D721Med (cell line): ENCODE data around the gene EZH1.

Source experiments
- DNase-seq: peaks from one replicate; pipeline ENCODE4 v3.0.0; 2011; ENCODE audit warnings: low spot score; ENCODE audit not compliant: insufficient read length
- FAIRE-seq: peaks from 2 replicates; lab custom pipeline; 2011; peaks lifted over from hg19 to GRCh38; lab: Jason Lieb, UNC
- TF ChIP-seq, protein P1 (sequence below): IDR thresholded peaks from 2 replicates; pipeline ENCODE4 v1.5.1; 2012; ENCODE audit warnings: mild to moderate bottlenecking, control low read depth; ENCODE audit not compliant: insufficient read depth; ENCODE audit errors: missing control alignments

The EZH1 gene

DNA sequence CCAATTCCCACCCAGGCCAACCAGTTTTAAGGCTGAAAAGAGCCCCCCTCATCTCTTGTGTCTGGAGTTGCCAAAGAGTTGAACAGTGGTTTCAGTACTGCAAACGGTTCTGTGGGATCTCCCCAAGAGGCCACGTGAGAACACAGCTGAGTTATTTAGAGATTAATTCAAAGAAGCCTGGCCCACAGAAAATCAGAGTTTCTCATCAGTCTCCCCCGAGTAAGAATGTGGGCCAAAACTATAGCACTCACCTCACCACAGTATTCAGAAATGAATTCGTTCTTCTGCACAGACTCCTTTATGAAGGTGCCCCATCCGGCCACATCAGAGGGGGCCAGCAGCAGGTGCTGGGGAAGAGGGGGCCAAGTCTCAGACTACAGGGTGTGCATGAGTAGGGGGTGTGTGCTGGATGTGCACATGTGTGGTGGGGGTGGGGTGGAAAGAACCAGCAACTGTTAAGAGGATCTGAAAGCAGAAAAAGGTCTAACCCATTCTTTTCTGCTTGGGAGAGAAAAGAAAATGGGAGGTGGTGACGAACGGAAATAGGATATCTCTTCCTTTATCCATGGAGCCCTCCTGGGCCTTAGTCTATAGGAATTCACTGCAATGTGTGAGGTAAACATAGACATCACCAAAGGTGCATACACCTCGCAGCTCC is 39.9 kb downstream of the EZH1 start:
- DNase-seq: no peak
- no peak for FAIRE-seq

DNA sequence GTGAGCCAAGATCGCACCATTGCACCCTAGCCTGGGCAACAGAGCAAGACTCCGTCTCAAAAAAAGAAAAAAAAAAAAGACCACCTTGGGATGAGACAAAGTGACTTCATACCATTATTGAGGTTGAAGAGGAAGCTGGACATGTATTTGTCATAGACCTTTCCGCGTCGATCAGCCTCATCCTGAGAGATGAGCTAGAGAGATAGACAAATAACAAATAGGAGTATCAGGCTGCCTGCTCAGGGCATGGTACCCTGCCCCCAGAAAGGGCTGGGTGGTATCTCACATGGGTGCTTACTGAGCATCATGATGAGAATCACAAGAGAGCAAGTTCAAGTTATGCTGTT is 40.4 kb downstream of the EZH1 start:
- TF ChIP-seq, protein P1, sequence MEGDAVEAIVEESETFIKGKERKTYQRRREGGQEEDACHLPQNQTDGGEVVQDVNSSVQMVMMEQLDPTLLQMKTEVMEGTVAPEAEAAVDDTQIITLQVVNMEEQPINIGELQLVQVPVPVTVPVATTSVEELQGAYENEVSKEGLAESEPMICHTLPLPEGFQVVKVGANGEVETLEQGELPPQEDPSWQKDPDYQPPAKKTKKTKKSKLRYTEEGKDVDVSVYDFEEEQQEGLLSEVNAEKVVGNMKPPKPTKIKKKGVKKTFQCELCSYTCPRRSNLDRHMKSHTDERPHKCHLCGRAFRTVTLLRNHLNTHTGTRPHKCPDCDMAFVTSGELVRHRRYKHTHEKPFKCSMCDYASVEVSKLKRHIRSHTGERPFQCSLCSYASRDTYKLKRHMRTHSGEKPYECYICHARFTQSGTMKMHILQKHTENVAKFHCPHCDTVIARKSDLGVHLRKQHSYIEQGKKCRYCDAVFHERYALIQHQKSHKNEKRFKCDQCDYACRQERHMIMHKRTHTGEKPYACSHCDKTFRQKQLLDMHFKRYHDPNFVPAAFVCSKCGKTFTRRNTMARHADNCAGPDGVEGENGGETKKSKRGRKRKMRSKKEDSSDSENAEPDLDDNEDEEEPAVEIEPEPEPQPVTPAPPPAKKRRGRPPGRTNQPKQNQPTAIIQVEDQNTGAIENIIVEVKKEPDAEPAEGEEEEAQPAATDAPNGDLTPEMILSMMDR: no peak
- no peak for FAIRE-seq
- no peak for DNase-seq

More for the DNA sequence above, 39.9 kb downstream of the EZH1 start:
- TF ChIP-seq, protein P1: no peak

DNA sequence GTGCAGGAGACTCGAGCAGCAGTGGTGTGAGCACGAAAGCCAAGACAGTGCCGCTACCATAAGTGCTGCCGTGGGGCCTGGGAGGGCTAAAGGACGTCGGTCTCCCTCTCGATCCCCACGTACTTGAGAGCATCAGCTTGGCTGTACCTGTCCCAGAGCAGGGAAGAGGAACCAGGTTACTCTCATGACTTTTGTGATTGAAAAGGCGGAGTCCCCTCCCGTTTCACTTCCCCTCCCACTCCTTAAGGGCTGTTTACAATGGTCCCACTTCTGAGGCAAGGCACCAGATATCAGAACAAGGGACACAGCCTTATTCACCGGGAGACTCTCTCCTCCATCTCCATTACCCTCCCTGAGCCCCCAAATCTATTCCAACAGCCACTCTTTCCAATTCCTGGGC is 42.4 kb downstream of the EZH1 start:
- DNase-seq: no peak
- FAIRE-seq: no peak
- TF ChIP-seq, protein P1: no peak

- FAIRE-seq: no peak
- TF ChIP-seq, protein P1: no peak
Measured at GRCh38 chr17:42700586-42701289, 44.1 kb downstream of the EZH1 start.

GRCh38 chr17:42699415-42699740 is 45.5 kb downstream of the EZH1 start:
- DNase-seq (no peak), FAIRE-seq (no peak)
- TF ChIP-seq, protein P1: no peak

More at GRCh38 chr17:42700586-42701289, 44.1 kb downstream of the EZH1 start:
- DNase-seq: no peak

DNA sequence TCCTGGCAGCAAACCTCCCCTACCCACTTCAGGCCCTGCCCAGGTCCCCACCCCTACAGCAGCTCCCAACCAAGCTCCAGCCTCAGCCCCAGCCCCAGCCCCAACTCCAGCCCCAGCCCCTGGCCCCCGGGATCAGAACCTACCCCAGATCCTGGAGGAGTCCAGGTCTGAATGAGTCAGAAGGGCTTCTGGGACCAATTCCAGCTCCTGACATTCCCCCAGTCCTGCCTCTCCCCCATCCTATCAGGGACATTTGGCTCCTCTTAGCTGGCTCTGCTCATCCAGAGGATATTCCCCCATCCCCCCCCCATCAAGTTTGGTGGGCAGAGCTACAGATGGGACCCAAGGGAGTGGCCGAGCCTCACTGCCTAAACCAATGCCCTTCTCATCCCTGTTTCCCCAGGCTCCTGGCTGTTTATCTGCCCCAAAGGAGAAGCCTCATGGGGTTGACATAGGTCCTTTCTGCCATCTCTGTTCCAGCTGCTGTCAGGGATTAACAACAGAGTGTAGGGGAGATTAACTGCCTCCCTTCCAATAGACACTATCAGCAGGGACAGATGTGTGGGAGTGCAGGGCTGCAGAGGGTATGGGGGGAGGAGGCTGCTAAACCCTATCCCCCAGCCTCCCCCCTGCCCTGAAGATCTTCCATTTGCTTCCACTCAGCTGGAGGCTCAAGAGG is 46.0 kb downstream of the EZH1 start:
- DNase-seq (peak; percentile 81), FAIRE-seq (no peak)
- TF ChIP-seq, protein P1: no peak
